Kidney (tissue), 14 donors: ENCODE measurements around the gene TBC1D8. TPM values are rescaled to one million over a fixed set of nuclear protein-coding genes. Genes with fewer than 3 reads are reported as not detected.
A peak's percentile ranks its signal among the peaks of the same experiment; 100 is the strongest.

Experiments used
- DNase-seq, 5 donors: peaks; one replicate each; pipeline ENCODE4 v3.0.0-alpha.2; 2013 to 2020
- FAIRE-seq: peaks from 2 replicates; lab custom pipeline; 2012; peaks lifted over from hg19 to GRCh38; lab: Jason Lieb, UNC
- H3K27ac ChIP-seq, 2 donors: one replicate each; pipeline ENCODE4 v1.7.0; 2013; ENCODE audit warnings: low read depth in 2 of 2, low read length in 2 of 2, inconsistent platforms in 1 of 2
- H3K27me3 ChIP-seq: one replicate; pipeline ENCODE4 v1.7.1; 2013; ENCODE audit warnings: low read length, inconsistent platforms; ENCODE audit not compliant: control insufficient read depth, insufficient read depth
- H3K36me3 ChIP-seq, 3 donors: one replicate each; pipeline versions ENCODE4 v1.7.0 to v1.7.1; 2013; ENCODE audit warnings: low read length in 3 of 3, control low read depth in 1 of 3, inconsistent platforms in 1 of 3; ENCODE audit not compliant: insufficient read depth in 3 of 3, control insufficient read depth in 2 of 3
- H3K4me1 ChIP-seq, 3 donors: one replicate each; pipeline versions ENCODE4 v1.7.0 to v1.7.1; 2013; ENCODE audit warnings: low read length in 3 of 3, inconsistent platforms in 1 of 3, low read depth in 1 of 3; ENCODE audit not compliant: control insufficient read depth in 2 of 3, insufficient read depth in 2 of 3
- H3K4me3 ChIP-seq, 3 donors: one replicate each; pipeline versions ENCODE4 v1.7.0 to v1.8.1; 2013; ENCODE audit warnings: low read length in 3 of 3, control low read depth in 1 of 3, inconsistent platforms in 1 of 3
- H3K9ac ChIP-seq, 3 donors: one replicate each; pipeline versions ENCODE4 v1.7.0 to v1.7.1; 2013; ENCODE audit warnings: low read length in 3 of 3, control low read depth in 1 of 3, inconsistent platforms in 1 of 3
- H3K9me3 ChIP-seq, 3 donors: one replicate each; pipeline versions ENCODE4 v1.7.0 to v1.7.1; 2013; ENCODE audit warnings: low read length in 3 of 3, control low read depth in 1 of 3, inconsistent platforms in 1 of 3; ENCODE audit not compliant: control insufficient read depth in 2 of 3, insufficient read depth in 1 of 3
- CTCF ChIP-seq: IDR thresholded peaks from 3 replicates; pipeline ENCODE4 v1.5.1; 2012; ENCODE audit warnings: mild to moderate bottlenecking, moderate library complexity, borderline replicate concordance; ENCODE audit not compliant: insufficient read depth; ENCODE audit errors: extremely low read depth
- intact Hi-C: fragments of 100-400 bp; cut with DNase I; formaldehyde crosslinking; loops from one replicate; pipeline ENCODE4 v1.11.1; 2022
- polyA plus RNA-seq: library from polyadenylated mRNA; stranded (reverse); fragments of 350-450 nt; fragmentation: Illumina TruSeq; extraction: RNeasy Lipid Tissue Mini Kit (QIAGEN cat#74804); gene quantifications from one replicate; pipeline ENCODE4 v1.2.3, GENCODE V29; 2014; ENCODE audit warnings: low read depth, low replicate concordance; ENCODE audit not compliant: insufficient read depth
- total RNA-seq: library from RNA; stranded (reverse); fragmentation: NEBNext Ultra II Directional; extraction: Animal tissue kit (Norgen Biotek cat#: 25700); gene quantifications from one replicate; pipeline ENCODE4 v1.2.1, GENCODE V29; 2021
- donor health status: control.
- donor health status: control.
- donor health status: control.
- donor health status: control.
- donor health status: control.
- donor health status: DM: yes; HTN: yes; CAD: no.
- donor health status: Normal renal cell carcinoma (clear cell type).

Gene TBC1D8
- total and polyA plus RNA-seq, 2 donors from 2014 or later = 7.4 to 47.9 TPM

DNA sequence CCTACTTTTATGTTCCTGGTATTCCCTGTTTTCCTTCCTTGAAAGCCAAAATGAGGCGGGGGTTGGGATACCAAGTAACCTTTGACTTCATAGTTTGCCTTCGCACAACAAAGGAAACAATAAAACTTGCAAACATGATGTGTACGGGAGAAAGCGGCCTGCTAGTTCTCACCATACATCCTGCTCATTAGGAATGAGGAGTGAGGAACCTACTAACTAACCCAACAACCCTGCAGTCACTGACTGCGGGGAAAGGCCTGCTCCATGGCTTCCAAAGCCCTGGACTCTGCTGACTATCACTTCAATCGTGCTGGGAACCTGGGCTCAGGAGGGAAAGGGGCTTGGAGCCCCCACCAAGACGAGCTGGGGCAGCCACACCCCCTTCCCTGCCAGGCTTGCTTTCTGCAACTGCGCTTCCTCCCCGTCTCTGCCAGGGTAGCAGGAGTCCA lies 124.9 kb downstream of the TBC1D8 start:
- Histone ChIP-seq H3K4me3 (no peak overlapping the region), H3K9me3 (no peaks in the 10 kb centered on the region), H3K4me1 (no peaks in the 10 kb centered on the region), H3K9ac (no peak overlapping the region), H3K36me3 (peaks cover 0 to 11% (median 8%) of the 10 kb centered on the region in 3 donors), H3K27me3 (no peaks in the 10 kb centered on the region), H3K27ac (no peak overlapping the region)
- TF ChIP-seq CTCF = no peak
- FAIRE-seq (no peak), DNase-seq (peak in 2 of 5 donors; percentile 34 to 57)
- intact Hi-C loops = no loop called here

DNA sequence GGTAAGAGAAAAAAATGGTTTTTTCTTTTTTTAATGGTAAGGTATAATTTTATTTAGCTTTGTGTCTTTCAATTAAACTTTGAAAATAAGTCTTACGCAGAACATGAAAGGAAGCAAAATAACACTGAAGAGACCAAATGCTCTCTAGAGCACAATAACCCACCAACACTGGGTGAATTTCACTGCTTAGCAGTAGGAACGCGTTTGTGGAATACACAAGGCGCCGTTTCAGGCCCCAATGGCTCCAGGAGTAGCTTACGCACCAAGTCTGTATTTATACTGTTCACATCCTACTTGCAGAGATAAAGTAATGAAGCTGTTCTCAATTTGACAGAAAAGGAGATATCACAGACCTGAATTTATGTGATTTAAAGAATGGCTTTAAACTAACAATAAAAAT lies 125.6 kb downstream of the TBC1D8 start:
- H3K4me3 ChIP-seq = no peak overlapping the region
- no peak for TF ChIP-seq CTCF
- no peak for FAIRE-seq
- H3K4me1 ChIP-seq = no peaks in the 10 kb centered on the region
- no peak overlapping the region for H3K27ac ChIP-seq
- H3K9ac ChIP-seq = no peak overlapping the region
- H3K9me3 ChIP-seq = no peaks in the 10 kb centered on the region
- DNase-seq = no peak
- intact Hi-C loops = no loop called here
- no peaks in the 10 kb centered on the region for H3K27me3 ChIP-seq
- H3K36me3 ChIP-seq = peaks cover 0 to 11% (median 10%) of the 10 kb centered on the region in 3 donors

DNA sequence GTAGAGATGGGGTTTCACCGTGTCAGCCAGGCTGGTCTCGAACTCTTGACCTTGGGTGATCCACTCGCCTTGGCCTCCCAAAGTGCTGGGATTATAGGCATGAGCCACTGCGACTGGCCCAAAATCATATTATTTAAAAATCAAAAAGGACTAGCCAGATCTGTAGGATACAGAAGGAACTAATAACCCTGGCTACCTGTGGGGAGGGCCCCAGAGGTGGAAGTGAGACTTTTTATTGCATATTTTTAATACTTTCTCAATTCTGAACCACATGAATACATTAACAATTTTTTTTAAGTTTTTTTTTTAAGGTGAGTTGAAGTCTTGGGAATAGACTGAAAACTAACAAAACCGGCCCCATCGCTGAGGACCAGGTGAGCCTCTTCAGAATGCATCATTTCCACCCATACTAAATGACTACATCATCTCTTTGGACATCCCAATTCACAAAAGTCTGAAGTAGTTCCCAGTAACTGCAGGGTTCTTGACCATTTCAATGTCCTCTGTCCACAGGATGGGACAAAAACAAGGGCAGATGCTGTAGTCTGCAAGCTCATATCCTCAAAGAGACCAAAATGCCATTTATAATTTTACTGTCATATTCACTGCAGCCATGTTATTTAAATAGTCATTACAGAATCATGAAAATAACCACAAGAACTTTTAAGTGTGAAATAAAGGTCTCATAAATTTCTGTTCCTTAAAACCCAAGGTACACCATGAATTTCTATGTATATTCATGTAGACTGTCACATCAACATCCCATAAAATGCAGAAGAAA lies 127.7 kb downstream of the TBC1D8 start:
- Histone ChIP-seq H3K4me3 (no peak overlapping the region), H3K27ac (no peak overlapping the region), H3K36me3 (peaks cover 0 to 14% (median 11%) of the 10 kb centered on the region in 3 donors), H3K4me1 (no peaks in the 10 kb centered on the region), H3K27me3 (no peaks in the 10 kb centered on the region), H3K9me3 (no peaks in the 10 kb centered on the region), H3K9ac (no peak overlapping the region)
- FAIRE-seq (no peak), DNase-seq (no peak)
- TF ChIP-seq CTCF = no peak
- intact Hi-C loops = no loop called here

DNA sequence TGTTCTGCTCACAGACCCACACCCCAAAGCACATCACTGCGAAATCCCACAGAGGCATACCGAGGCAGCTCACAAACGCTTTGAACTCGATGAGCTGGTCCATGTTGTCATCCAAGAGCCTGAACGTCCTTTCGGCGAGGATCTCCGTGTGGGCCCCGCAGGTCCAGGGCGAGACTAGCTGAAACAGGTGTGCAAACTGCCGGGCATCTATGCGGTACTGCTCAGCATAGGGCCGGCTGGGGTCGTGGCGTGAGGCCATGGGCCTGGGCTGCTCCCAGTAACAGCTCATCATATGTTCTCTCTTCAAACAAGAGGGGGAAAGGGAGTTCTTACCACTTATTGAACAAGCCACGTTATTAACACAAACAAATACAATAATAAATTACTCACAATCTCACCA lies 129.0 kb downstream of the TBC1D8 start:
- H3K9ac ChIP-seq = no peak overlapping the region
- H3K36me3 ChIP-seq = peaks cover 0 to 17% (median 11%) of the 10 kb centered on the region in 3 donors
- H3K4me3 ChIP-seq = no peak overlapping the region
- H3K9me3 ChIP-seq = no peaks in the 10 kb centered on the region
- no peaks in the 10 kb centered on the region for H3K27me3 ChIP-seq
- TF ChIP-seq CTCF = no peak
- H3K4me1 ChIP-seq = no peaks in the 10 kb centered on the region
- FAIRE-seq = no peak
- intact Hi-C loops = no loop called here
- DNase-seq = no peak
- no peak overlapping the region for H3K27ac ChIP-seq
